Measurements from ENCODE around the gene RPS6KC1. TPM values are rescaled to one million over a fixed set of nuclear protein-coding genes. Genes with fewer than 3 reads are reported as not detected.
"Not testable (repeated sequence)": the region's sequence is repeated elsewhere in the genome, so short reads cannot be mapped to it uniquely, and the experiment has no call there.

The RPS6KC1 gene
- total and polyA plus RNA-seq, 2 of the 4 experiments (the other 2 are of a cell fraction): 7.9 to 23.7 TPM

- H3K4me2 ChIP-seq (ENCODE audit: low read depth, low read length); H3K4me1 ChIP-seq (ENCODE audit: control insufficient read depth, insufficient read depth, low read length); dilution Hi-C loops (cut with HindIII; ENCODE audit: low sequenced_read_pairs, unreplicated experiment); H4K20me1 ChIP-seq (ENCODE audit: insufficient read depth, low read length); H3K9ac ChIP-seq (ENCODE audit: low read depth, low read length); POLR2A ChIA-PET (ENCODE audit: unreplicated experiment); ATAC-seq (ENCODE audit: low read depth); H3K27me3 ChIP-seq (ENCODE audit: control insufficient read depth, insufficient read depth, low read length); H3K9me3 ChIP-seq (ENCODE audit: control insufficient read depth, insufficient read depth, low read length); H3K79me1 ChIP-seq (ENCODE audit: low read depth in 1 of 2, low read length in 2 of 2); H4K8ac ChIP-seq (ENCODE audit: low read depth in 2 of 2, low read length in 2 of 2); H2BK120ac ChIP-seq (ENCODE audit: low read depth, low read length); H3K27ac ChIP-seq (ENCODE audit: insufficient read depth, low read length); H2AK9ac ChIP-seq (replicated peaks; ENCODE audit: low read depth, low read length, poor library complexity); H2BK15ac ChIP-seq (ENCODE audit: low read depth, low read length); CTCF ChIA-PET; H3K9me1 ChIP-seq (ENCODE audit: insufficient read depth, low read length); H2BK20ac ChIP-seq (ENCODE audit: low read depth, low read length); H3K4me3 ChIP-seq (ENCODE audit: insufficient read depth, low read depth, low read length); H3K56ac ChIP-seq (ENCODE audit: extremely low read depth, insufficient read depth, low read length); in situ Hi-C loops (cut with MboI; ENCODE audit: low sequenced_read_pairs); H3K14ac ChIP-seq (replicated peaks; ENCODE audit: low read depth, low read length); H3K23ac ChIP-seq (ENCODE audit: low read depth, low read length); intact Hi-C loops (cut with micrococcal nuclease); H2AFZ ChIP-seq (replicated peaks; ENCODE audit: low read length, poor library complexity); H2BK5ac ChIP-seq (ENCODE audit: low read depth, low read length, poor library complexity, severe bottlenecking); DNase-seq; H3K18ac ChIP-seq (ENCODE audit: low read depth, low read length); H4K5ac ChIP-seq (ENCODE audit: low read depth, low read length); H3K36me3 ChIP-seq (ENCODE audit: control insufficient read depth, insufficient read depth, low read length); H2AK5ac ChIP-seq (ENCODE audit: low read depth, low read length); H4K91ac ChIP-seq (ENCODE audit: insufficient read depth, low read depth, low read length); H3K4ac ChIP-seq (ENCODE audit: low read depth, low read length); BruUV-seq (replicated peaks): not testable (repeated sequence)
- WGBS, 2 experiments (ENCODE audit: extremely low coverage in 2 of 2, insufficient read length in 1 of 2): no CpG with 5 or more reads among the region's 4 CpGs
Measured at GRCh38 chr1:213117699-213118180, 66.7 kb downstream of the RPS6KC1 start.
